ENCODE data around the gene PFN2. TPM values are rescaled to one million over a fixed set of nuclear protein-coding genes. Genes with fewer than 3 reads are reported as not detected.
"Not testable (repeated sequence)": the region's sequence is repeated elsewhere in the genome, so short reads cannot be mapped to it uniquely, and the experiment has no call there.

PFN2 gene
- total RNA-seq, 1 donor from 2014 or later: 181 TPM

- peak; percentile 69 for DNase-seq (ENCODE audit: low read depth)
These were observed 2.5 kb downstream of the PFN2 start for GRCh38 chr3:149968216-149968615.

DNA sequence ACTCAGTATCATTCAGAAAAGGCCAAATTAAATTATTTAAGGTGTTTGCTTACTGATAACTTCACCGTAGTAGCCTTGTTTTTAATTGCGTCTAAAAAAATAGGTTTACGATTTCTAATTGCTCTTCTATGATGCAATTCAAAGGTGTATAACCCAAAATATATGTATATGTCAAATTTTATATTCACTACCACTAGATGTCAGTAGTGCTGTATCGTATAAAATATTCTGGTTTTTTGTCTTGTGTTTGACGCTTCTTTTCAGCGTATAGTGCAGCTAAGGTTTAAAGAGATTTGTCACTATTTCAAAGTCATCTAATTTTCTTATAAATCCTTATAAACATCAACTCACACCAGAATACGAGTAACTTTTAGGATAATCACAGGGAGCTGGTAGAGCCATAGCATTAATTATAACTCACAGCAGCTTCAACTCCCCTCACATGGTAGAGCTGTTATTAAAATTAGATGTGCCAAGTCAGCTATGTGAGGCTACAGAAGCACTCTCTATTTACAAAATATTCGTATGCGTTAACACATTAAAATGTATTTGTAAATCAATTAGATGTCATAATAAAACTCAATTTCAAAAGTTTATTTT is 3.5 kb downstream of the PFN2 start:
- DNase-seq (ENCODE audit: low read depth): peak; percentile 62

GRCh38 chr3:149965278-149965677 is 5.4 kb downstream of the PFN2 start:
- no peak for DNase-seq (ENCODE audit: low read depth)

DNA sequence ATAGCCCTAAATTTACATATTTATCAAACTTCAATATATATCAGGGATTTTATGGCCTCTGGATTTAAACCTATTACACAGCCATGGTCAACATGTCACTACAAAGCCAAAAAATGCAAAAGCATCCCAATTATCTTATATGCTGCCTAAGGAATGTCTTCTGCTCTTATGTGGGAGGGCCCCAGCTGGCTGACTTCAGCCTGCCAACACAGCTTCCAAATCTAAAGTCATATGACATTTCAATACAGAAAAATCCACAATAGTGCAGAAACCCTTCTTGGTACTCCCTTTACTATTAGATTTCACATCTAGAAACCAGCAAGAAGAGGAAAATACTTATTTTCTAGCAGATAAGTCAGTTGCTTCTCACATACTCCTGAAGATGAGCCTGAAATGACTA is 6.4 kb downstream of the PFN2 start:
- no peak for DNase-seq (ENCODE audit: low read depth)

DNA sequence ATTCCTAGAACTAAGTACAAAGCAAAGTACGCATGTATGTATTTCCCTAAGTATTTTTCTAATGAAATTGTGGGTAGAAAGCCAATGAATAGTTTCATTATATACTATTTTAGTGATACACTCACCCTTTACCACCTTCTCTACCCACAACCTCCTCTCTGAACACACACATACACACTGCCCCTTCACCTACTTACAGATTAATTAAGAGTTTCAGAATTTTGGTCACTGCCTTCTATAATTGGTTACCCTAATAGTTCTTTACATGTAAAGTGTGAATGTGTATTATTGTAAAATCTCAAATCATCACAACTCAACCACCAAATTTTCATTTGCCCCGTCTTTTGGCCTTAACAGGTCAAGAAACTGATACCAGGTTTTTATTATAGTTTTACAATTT is 7.2 kb downstream of the PFN2 start:
- no peak for DNase-seq (ENCODE audit: low read depth)

DNA sequence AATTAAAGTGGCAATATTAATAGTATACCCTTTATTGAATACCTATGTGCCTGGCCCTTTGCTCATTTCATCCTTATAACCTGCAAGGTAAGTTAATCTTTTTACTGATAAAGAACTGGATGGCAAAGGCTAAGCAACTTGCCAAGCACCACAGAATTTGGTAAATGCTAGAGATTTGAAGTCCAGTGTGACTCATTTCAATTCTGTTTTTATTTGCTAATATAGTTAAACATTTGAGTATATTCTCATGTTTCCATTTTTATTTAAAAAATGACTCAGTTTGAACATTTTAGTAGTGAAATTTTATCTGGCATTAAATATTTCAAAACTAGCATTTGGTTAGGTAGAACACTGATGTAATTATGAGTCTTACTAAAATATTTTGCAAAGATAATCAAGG is 11.3 kb downstream of the PFN2 start:
- no peak for DNase-seq (ENCODE audit: low read depth)

GRCh38 chr3:149958171-149958796 is 12.4 kb downstream of the PFN2 start:
- peak; percentile 65 for DNase-seq (ENCODE audit: low read depth)

- DNase-seq (ENCODE audit: low read depth): no peak
These were observed 13.2 kb downstream of the PFN2 start for GRCh38 chr3:149957361-149958125.

GRCh38 chr3:149955449-149955848 is 15.2 kb downstream of the PFN2 start:
- DNase-seq (ENCODE audit: low read depth): no peak

DNA sequence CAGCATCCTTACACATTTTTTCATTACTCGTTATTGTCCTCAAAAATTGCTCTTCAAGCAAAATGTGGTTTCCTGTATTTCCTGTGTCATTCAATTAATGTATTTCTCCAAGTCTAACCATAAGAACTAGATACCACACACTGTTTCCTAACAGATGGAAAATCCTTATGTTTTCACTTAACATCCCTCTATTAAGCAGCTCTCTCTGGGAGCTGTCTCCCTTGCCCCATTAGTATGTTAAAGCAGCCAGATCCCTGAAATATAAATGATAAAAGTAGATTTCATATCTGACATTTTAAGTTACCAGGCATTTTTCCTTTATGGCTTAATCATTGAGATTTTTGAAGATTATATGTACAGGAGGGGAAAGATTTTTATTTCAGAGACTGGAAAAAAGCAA is 15.9 kb downstream of the PFN2 start:
- DNase-seq (ENCODE audit: low read depth): no peak

GRCh38 chr3:149949181-149949580 is 21.5 kb downstream of the PFN2 start:
- no peak for DNase-seq (ENCODE audit: low read depth)

GRCh38 chr3:149947231-149947630 is 23.5 kb downstream of the PFN2 start:
- no peak for DNase-seq (ENCODE audit: low read depth)

DNA sequence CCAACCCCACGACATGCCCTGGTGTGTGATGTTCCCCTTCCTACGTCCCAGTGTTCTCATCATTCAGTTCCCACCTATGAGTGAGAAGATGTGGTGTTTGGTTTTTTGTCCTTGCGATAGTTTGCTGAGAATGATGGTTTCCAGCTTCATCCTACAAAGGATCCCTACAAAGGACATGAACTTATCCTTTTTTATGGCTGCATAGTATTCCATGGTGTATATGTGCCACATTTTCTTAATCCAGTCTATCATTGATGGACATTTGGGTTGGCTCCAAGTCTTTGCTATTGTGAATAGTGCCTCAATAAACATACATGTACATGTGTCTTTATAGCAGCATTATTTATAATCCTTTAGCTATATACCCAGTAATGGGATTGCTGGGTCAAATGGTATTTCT is 26.7 kb downstream of the PFN2 start:
- DNase-seq (ENCODE audit: low read depth): not testable (repeated sequence)

GRCh38 chr3:149942409-149942808 is 28.3 kb downstream of the PFN2 start:
- no peak for DNase-seq (ENCODE audit: low read depth)

DNA sequence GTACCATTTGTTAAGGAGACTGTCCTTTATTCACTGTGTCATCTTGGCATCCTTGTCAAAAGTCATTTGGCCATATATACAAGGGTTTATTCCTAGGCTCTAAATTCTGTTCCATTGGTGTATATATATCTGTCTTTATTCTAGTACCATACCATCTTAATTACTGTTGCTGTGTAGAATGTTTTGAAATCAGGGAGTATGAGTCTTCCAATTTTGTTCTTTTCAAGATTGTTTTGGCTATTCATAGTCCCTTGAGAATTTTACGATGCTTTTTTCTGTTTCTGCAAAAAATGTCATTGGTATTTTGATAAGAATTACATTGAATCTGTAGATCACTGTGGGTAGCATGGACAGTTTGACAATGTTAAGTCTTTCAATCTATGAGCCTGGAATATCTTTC is 28.7 kb downstream of the PFN2 start:
- no peak for DNase-seq (ENCODE audit: low read depth)

DNA sequence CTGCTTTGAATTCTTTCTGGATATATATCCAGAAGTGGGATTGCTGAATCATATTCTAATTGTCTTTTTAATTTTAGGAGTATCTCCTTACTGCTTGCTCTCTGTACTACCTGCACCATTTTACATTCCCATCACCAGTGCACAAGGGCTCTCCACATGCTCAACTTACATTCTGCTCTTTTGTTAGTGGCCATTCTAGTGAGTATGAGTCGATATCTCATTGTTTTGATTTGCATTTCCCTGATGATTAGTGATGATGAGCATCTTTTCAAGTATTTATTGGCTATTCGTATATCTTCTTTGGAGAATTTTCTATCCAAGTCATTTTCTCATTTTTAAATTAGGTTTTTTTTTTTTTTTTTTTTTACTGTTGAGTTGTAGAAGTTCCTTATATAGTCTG is 29.5 kb downstream of the PFN2 start:
- no peak for DNase-seq (ENCODE audit: low read depth)

GRCh38 chr3:149938392-149939055 is 32.2 kb downstream of the PFN2 start:
- DNase-seq (ENCODE audit: low read depth): not testable (repeated sequence)

DNA sequence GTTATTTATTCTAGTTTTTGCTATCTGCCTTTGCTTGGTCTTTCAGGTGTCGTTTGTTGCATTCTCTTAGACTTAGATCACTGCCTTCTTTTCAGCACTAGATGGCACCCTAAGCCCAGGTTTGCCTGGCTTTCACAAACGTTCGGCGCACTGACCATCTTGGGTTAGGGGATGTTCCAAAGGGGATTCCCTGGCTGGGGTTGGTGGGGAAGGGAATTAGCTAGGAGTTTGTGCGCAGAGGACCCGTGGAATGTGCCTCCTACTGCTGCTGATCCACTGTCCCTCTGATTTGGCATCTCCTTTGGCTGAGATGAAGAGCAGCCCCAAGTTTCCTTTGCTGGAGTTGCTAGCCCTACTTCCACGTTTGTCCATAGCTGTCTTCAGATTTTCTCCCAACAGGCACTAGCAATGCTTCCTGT is 33.9 kb downstream of the PFN2 start:
- peak; percentile 58 for DNase-seq (ENCODE audit: low read depth)

DNA sequence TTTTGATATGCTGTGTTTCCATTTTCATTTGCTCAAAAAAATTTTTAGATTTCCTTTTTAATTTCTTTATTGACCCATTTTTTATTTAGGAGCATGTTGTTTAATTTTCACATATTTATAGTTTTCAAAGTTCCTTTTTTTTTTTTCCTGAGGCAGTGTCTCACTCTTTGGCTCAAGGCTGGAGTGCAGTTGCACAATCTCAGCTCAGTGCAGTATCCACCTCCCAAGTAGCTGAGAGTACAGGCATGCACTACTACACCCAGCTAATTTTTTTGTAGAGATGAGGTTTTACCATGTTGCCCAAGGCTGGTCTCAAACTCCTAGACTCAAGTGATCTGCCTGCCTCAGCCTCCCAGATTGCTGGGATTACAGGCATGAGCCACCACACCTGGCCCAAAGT is 36.2 kb downstream of the PFN2 start:
- peak; percentile 73 for DNase-seq (ENCODE audit: low read depth)

DNA sequence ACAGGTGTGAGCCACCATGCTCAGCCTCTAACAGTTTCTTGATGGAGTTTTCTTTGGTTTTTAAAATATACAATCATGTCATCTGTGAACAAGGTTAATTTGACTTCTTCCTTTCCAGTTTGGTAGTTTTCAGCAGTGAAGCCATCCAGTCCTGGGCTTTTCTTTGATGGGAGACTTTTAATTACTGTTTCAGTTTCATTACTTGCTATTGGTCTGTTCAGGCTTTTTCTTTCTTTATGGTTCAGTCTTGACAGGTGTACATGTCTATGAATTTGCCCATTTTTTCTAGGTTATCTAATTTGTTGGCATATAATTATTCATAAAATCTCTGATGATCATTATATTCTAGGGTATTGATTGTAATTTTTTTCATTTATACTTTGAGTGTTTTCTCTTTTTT is 36.8 kb downstream of the PFN2 start:
- DNase-seq (ENCODE audit: low read depth): no peak

- DNase-seq (ENCODE audit: low read depth): no peak
These were observed 37.7 kb downstream of the PFN2 start for GRCh38 chr3:149933008-149933407.

DNA sequence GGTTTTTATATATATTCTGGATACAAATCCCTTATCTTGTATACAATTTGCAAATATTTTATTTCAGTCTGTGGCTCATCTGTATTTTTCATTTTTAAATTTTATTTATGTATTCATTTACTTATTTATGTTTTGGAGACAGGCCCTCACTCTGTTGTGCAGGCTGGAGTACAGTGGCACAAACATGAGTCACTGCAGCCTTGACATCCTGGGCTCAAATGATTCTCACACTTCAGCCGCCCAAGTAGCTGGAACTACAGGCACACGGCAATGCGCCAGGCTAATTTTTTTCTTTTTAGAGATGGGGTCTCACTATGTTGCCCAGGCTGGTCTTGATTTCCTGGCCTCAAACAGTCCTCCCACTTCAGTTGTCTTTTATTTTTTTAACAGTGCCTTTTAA is 50.6 kb downstream of the PFN2 start:
- no peak for DNase-seq (ENCODE audit: low read depth)

DNA sequence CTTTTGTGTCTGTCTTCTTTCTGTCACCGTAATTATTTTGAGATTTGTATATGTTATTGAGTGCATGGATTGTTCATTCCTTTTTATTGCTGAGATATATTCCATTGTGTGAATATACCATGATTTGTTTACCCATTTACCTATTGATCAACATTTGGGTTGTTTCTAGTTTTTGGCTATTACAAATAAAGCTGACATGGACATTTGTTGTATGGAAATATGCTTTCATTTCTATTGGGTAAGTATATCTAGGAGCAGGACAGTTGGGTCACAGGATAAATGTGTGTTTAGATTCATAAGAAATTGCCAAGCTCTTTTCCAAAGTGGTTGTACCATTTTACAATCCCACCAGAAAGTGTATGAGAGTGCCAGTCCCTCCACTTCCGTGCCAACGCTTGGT is 51.2 kb downstream of the PFN2 start:
- no peak for DNase-seq (ENCODE audit: low read depth)
